Stimulated activated CD8-positive, alpha-beta memory T cell treated with anti-CD3 and anti-CD28 coated beads, Interleukin-12 subunit alpha, Interleukin-12 subunit beta, amount 100 ng/mL, for 4 hours (primary cell): ENCODE measurements around the gene CAMK4.

ENCODE experiments used
- DNase-seq: peaks from one replicate; pipeline ENCODE4 v3.0.0-alpha.2; 2020; ENCODE audit warnings: low read depth

The CAMK4 gene

GRCh38 chr5:111432883-111433536 is 208.8 kb downstream of the CAMK4 start:
- no peak for DNase-seq

- DNase-seq = no peak
Measured at GRCh38 chr5:111434800-111435199, 210.6 kb downstream of the CAMK4 start.

GRCh38 chr5:111439473-111440075 is 215.4 kb downstream of the CAMK4 start:
- no peak for DNase-seq

- DNase-seq = no peak
Measured at GRCh38 chr5:111447099-111447498, 222.9 kb downstream of the CAMK4 start.

- DNase-seq = no peak
Measured at GRCh38 chr5:111447822-111448221, 223.6 kb downstream of the CAMK4 start.

- no peak for DNase-seq
Measured at GRCh38 chr5:111453295-111453694, 229.1 kb downstream of the CAMK4 start.

GRCh38 chr5:111453747-111454146 is 229.6 kb downstream of the CAMK4 start:
- DNase-seq = no peak

GRCh38 chr5:111454198-111454622 is 230.0 kb downstream of the CAMK4 start:
- no peak for DNase-seq

GRCh38 chr5:111454776-111455175 is 230.6 kb downstream of the CAMK4 start:
- no peak for DNase-seq

GRCh38 chr5:111461255-111461671 is 237.1 kb downstream of the CAMK4 start:
- DNase-seq = no peak

GRCh38 chr5:111461934-111462333 is 237.8 kb downstream of the CAMK4 start:
- DNase-seq = no peak

- DNase-seq = no peak
Measured at GRCh38 chr5:111463311-111463710, 239.1 kb downstream of the CAMK4 start.

- no peak for DNase-seq
Measured at GRCh38 chr5:111469293-111469896, 245.2 kb downstream of the CAMK4 start.

GRCh38 chr5:111469903-111470302 is 245.7 kb downstream of the CAMK4 start:
- no peak for DNase-seq

- DNase-seq = no peak
Measured at GRCh38 chr5:111472096-111472495, 247.9 kb downstream of the CAMK4 start.

- no peak for DNase-seq
Measured at GRCh38 chr5:111472579-111472978, 248.4 kb downstream of the CAMK4 start.

GRCh38 chr5:111478266-111478665 is 254.1 kb downstream of the CAMK4 start:
- no peak for DNase-seq

- no peak for DNase-seq
Measured at GRCh38 chr5:111478898-111479297, 254.7 kb downstream of the CAMK4 start.

- DNase-seq = no peak
Measured at GRCh38 chr5:111480346-111480745, 256.2 kb downstream of the CAMK4 start.

GRCh38 chr5:111486055-111486454 is 261.9 kb downstream of the CAMK4 start:
- no peak for DNase-seq

GRCh38 chr5:111486926-111487325 is 262.7 kb downstream of the CAMK4 start:
- no peak for DNase-seq

- DNase-seq = no peak
Measured at GRCh38 chr5:111488353-111488752, 264.2 kb downstream of the CAMK4 start.

GRCh38 chr5:111493031-111493430 is 268.8 kb downstream of the CAMK4 start:
- no peak for DNase-seq
